Stimulated activated CD8-positive, alpha-beta memory T cell treated with anti-CD3 and anti-CD28 coated beads, Interleukin-15, amount 100 ng/mL, for 24 hours (primary cell): ENCODE measurements around the gene NFYC.

Experiments used
- DNase-seq: peaks from one replicate; pipeline ENCODE4 v3.0.0-alpha.2; 2020; ENCODE audit warnings: low read depth

NFYC gene

GRCh38 chr1:40798366-40799281 lies 107.1 kb downstream of the NFYC start:
- no peak for DNase-seq

- DNase-seq, result no peak
These were observed 107.9 kb downstream of the NFYC start for GRCh38 chr1:40799351-40799867.

- no peak for DNase-seq
These were observed 110.2 kb downstream of the NFYC start for GRCh38 chr1:40801742-40802077.

GRCh38 chr1:40802078-40802741 lies 110.7 kb downstream of the NFYC start:
- DNase-seq, result peak; percentile 64

- no peak for DNase-seq
These were observed 111.2 kb downstream of the NFYC start for GRCh38 chr1:40802742-40803113.

- DNase-seq, result no peak
These were observed 111.9 kb downstream of the NFYC start for GRCh38 chr1:40803447-40803846.

- no peak for DNase-seq
These were observed 112.4 kb downstream of the NFYC start for GRCh38 chr1:40803902-40804301.

GRCh38 chr1:40806240-40806639 lies 114.7 kb downstream of the NFYC start:
- no peak for DNase-seq

GRCh38 chr1:40806731-40807695 lies 115.5 kb downstream of the NFYC start:
- DNase-seq, result no peak

- no peak for DNase-seq
These were observed 116.5 kb downstream of the NFYC start for GRCh38 chr1:40808002-40808401.

- DNase-seq, result no peak
These were observed 116.9 kb downstream of the NFYC start for GRCh38 chr1:40808444-40808843.

GRCh38 chr1:40808909-40809308 lies 117.4 kb downstream of the NFYC start:
- DNase-seq, result no peak

GRCh38 chr1:40810927-40811326 lies 119.4 kb downstream of the NFYC start:
- DNase-seq, result no peak

- DNase-seq, result no peak
These were observed 123.9 kb downstream of the NFYC start for GRCh38 chr1:40815420-40815819.

GRCh38 chr1:40817791-40818263 lies 126.3 kb downstream of the NFYC start:
- DNase-seq, result no peak

- peak; percentile 53 for DNase-seq
These were observed 126.9 kb downstream of the NFYC start for GRCh38 chr1:40818264-40818961.

- DNase-seq, result no peak
These were observed 127.6 kb downstream of the NFYC start for GRCh38 chr1:40819101-40819500.

- no peak for DNase-seq
These were observed 128.8 kb downstream of the NFYC start for GRCh38 chr1:40820251-40820797.
